GM20000 (cell line): ENCODE results near the gene LIPH.

Experiments
- DNase-seq: peaks from one replicate; pipeline ENCODE4 v3.0.0; 2012; ENCODE audit warnings: low spot score
- CTCF ChIP-seq: IDR thresholded peaks from 2 replicates; pipeline ENCODE4 v1.5.1; 2012; ENCODE audit warnings: mild to moderate bottlenecking, control low read depth; ENCODE audit errors: extremely low read depth, missing control alignments

Gene LIPH

GRCh38 chr3:185508335-185508991, 43.9 kb downstream of the LIPH start:
- DNase-seq, result no peak
- no peak for TF ChIP-seq CTCF

- no peak for TF ChIP-seq CTCF
- no peak for DNase-seq
Measured at GRCh38 chr3:185507883-185508282, 44.5 kb downstream of the LIPH start.

GRCh38 chr3:185504636-185505035, 47.8 kb downstream of the LIPH start:
- TF ChIP-seq CTCF, result no peak
- DNase-seq, result no peak

GRCh38 chr3:185503521-185503920, 48.9 kb downstream of the LIPH start:
- TF ChIP-seq CTCF, result no peak
- no peak for DNase-seq

- no peak for DNase-seq
- no peak for TF ChIP-seq CTCF
Measured at GRCh38 chr3:185502987-185503386, 49.4 kb downstream of the LIPH start.

- TF ChIP-seq CTCF, result no peak
- DNase-seq, result peak; percentile 94
Measured at GRCh38 chr3:185498503-185499396, 53.6 kb downstream of the LIPH start, which contains the start of gene TMEM41A. Gene TMEM41A, minus strand, starts transcription at chr3:185499035. Its CDS starts 74 bp downstream, at chr3:185498961.

GRCh38 chr3:185490241-185490640, 62.1 kb downstream of the LIPH start:
- no peak for TF ChIP-seq CTCF
- no peak for DNase-seq
